Sigmoid colon (tissue), 7 donors: ENCODE data around the gene UTP11. TPM values are rescaled to one million over a fixed set of nuclear protein-coding genes. Genes with fewer than 3 reads are reported as not detected.
"Not testable (repeated sequence)": the region's sequence is repeated elsewhere in the genome, so short reads cannot be mapped to it uniquely, and the experiment has no call there.

Experiments used
- DNase-seq: peaks from one replicate; pipeline ENCODE4 v3.0.0-alpha.2; 2019
- H3K27ac ChIP-seq, 4 donors: fragments of 200-600 bp; sonication (generic); one replicate each; pipeline ENCODE4 v1.5.1; 2016 to 2019; ENCODE audit warnings: mild to moderate bottlenecking in 1 of 4
- H3K27me3 ChIP-seq, 3 donors: fragments of 200-600 bp; sonication (generic); one replicate each; pipeline ENCODE4 v1.5.1; 2019; ENCODE audit warnings: mild to moderate bottlenecking in 1 of 3
- H3K36me3 ChIP-seq, 4 donors: fragments of 200-600 bp; sonication (generic); one replicate each; pipeline ENCODE4 v1.5.1; 2016 to 2019
- H3K4me1 ChIP-seq, 4 donors: fragments of 200-600 bp; sonication (generic); one replicate each; pipeline ENCODE4 v1.5.1; 2017 to 2019
- H3K4me3 ChIP-seq, 4 donors: fragments of 200-600 bp; sonication (generic); one replicate each; pipeline ENCODE4 v1.5.1; 2017 to 2019; ENCODE audit warnings: mild to moderate bottlenecking in 2 of 4, moderate library complexity in 1 of 4
- H3K9me3 ChIP-seq, 4 donors: fragments of 200-600 bp in 3 of 4; sonication (generic) in 3 of 4; one replicate each; pipeline versions ENCODE4 v1.5.1 to v1.6.1; 2013 to 2019
- CTCF ChIP-seq, 4 experiments: fragments of 450-650 bp in 3 of 4; fragments of 200-600 bp in 1 of 4; IDR thresholded peaks; one replicate each; pipeline ENCODE4 v1.5.1; 2016 to 2019; ENCODE audit warnings: antibody characterized with exemption in 4 of 4, mild to moderate bottlenecking in 3 of 4, moderate library complexity in 2 of 4
- EP300 ChIP-seq, 4 donors: sonication (generic); formaldehyde crosslinking; IDR thresholded peaks; one replicate each; pipeline ENCODE4 v1.6.1; 2017; ENCODE audit warnings: antibody characterized with exemption in 4 of 4
- POLR2A ChIP-seq, 2 donors: fragments of 450-650 bp; IDR thresholded peaks; one replicate each; pipeline ENCODE4 v1.6.1; 2016; ENCODE audit warnings: antibody characterized with exemption in 2 of 2, mild to moderate bottlenecking in 2 of 2, moderate library complexity in 2 of 2
- POLR2AphosphoS5 ChIP-seq, 4 donors: sonication (generic); formaldehyde crosslinking; IDR thresholded peaks; one replicate each; pipeline ENCODE4 v1.6.1; 2017; ENCODE audit warnings: antibody characterized with exemption in 4 of 4
- WGBS, 2 donors: extraction: QIAGEN DNeasy Blood & Tissue Kit; methylation state at CpG; one replicate each; pipeline ENCODE4 v1.1.7; 2013; 5-methylcytosine and 5-hydroxymethylcytosine counted together
- intact Hi-C: fragments of 100-400 bp; cut with DNase I; formaldehyde crosslinking; loops from one replicate; pipeline ENCODE4 v1.15.1; 2023
- polyA plus RNA-seq, 3 donors: library from polyadenylated mRNA; stranded (reverse); fragments of 200-250 nt; gene quantifications; one replicate each; pipeline ENCODE4 v1.2.3, GENCODE V29; 2013
- total RNA-seq, 4 donors: library from RNA; depleted of rRNA; stranded (reverse); fragments of >200 nt; gene quantifications; one replicate each; pipeline ENCODE4 v1.1.0, GENCODE V29; 2016
- donor health status: healthy with polysubstance abuse.
- donor health status: Bipolar disorder and iron deficiency.
- donor health status: healthy.

UTP11 gene
- 10 to 100 TPM; 54.8 to 76.5 (median 66.9) TPM for total RNA-seq
- 10 to 100 TPM; 14.4 to 28.5 (median 15.0) TPM for polyA plus RNA-seq

- peaks cover 0 to 48% (median 44%) of the 10 kb centered on the region in 4 donors for H3K4me1 ChIP-seq
- DNase-seq = peak; percentile 98
- TF ChIP-seq POLR2AphosphoS5 (IDR thresholded peaks at IDR 0.05) = peak; percentile 83 to 96 (median 86)
- peak; percentile 33 to 70 for TF ChIP-seq POLR2A (IDR thresholded peaks at IDR 0.05)
- TF ChIP-seq EP300 (IDR thresholded peaks at IDR 0.05) = peak in 1 of 4 donors; percentile 82
- TF ChIP-seq CTCF (IDR thresholded peaks at IDR 0.05) = no peak
- WGBS, 2 donors = 1 to 2% methylated on average over 49 of the region's 49 CpGs
- no peaks in the 10 kb centered on the region for H3K9me3 ChIP-seq
- H3K4me3 ChIP-seq = peak within 1 kb of the TSS; percentile 75 to 92 (median 84)
- peaks cover under 1 to 11% (median 5%) of the 10 kb centered on the region in 4 donors for H3K36me3 ChIP-seq
- intact Hi-C loops = no loop called here
- H3K27ac ChIP-seq = peak within 1 kb of the TSS; percentile 95 to 98 (median 96)
- H3K27me3 ChIP-seq = no peaks in the 10 kb centered on the region
Observed at GRCh38 chr1:38012363-38013226, at the start of gene UTP11. TSS of gene UTP11 (plus strand) at chr1:38012734. CDS start at chr1:38012803, 69 bp downstream.

- H3K27me3 ChIP-seq, H3K4me3 ChIP-seq, H3K9me3 ChIP-seq, H3K4me1 ChIP-seq, H3K27ac ChIP-seq, intact Hi-C loops, DNase-seq: not testable (repeated sequence)
- 87 to 94% methylated on average over 12 of the region's 12 CpGs for WGBS, 2 donors
- peaks cover 17 to 99% (median 37%) of the 10 kb centered on the region in 4 donors for H3K36me3 ChIP-seq
Observed at GRCh38 chr1:37964106-37964505, 48.4 kb upstream of the UTP11 start.

- DNase-seq = no peak
- intact Hi-C loops = no loop called here
- H3K4me3 ChIP-seq = no peak overlapping the region
- H3K27ac ChIP-seq = no peak overlapping the region
- no peaks in the 10 kb centered on the region for H3K9me3 ChIP-seq
- H3K4me1 ChIP-seq = peaks cover 0 to 6% (median 0%) of the 10 kb centered on the region in 4 donors
- TF ChIP-seq EP300 (IDR thresholded peaks at IDR 0.05) (no peak), POLR2A (IDR thresholded peaks at IDR 0.05) (no peak), CTCF (IDR thresholded peaks at IDR 0.05) (no peak), POLR2AphosphoS5 (IDR thresholded peaks at IDR 0.05) (no peak)
- peaks cover 14 to 98% (median 34%) of the 10 kb centered on the region in 4 donors for H3K36me3 ChIP-seq
- WGBS, 2 donors = 93 to 96% methylated on average over 4 of the region's 4 CpGs
- no peaks in the 10 kb centered on the region for H3K27me3 ChIP-seq
Observed at GRCh38 chr1:37965301-37965700, 47.2 kb upstream of the UTP11 start.

GRCh38 chr1:37973684-37974083 lies 38.9 kb upstream of the UTP11 start:
- H3K4me3 ChIP-seq, DNase-seq, H3K9me3 ChIP-seq, H3K4me1 ChIP-seq, H3K27ac ChIP-seq, intact Hi-C loops, H3K27me3 ChIP-seq: not testable (repeated sequence)
- peaks cover 7 to 81% (median 48%) of the 10 kb centered on the region in 4 donors for H3K36me3 ChIP-seq
- 83 to 91% methylated on average over 5 of the region's 5 CpGs for WGBS, 2 donors

- intact Hi-C loops = no loop called here
- no peaks in the 10 kb centered on the region for H3K27me3 ChIP-seq
- TF ChIP-seq POLR2A (IDR thresholded peaks at IDR 0.05) = no peak
- TF ChIP-seq CTCF (IDR thresholded peaks at IDR 0.05) = no peak
- no peak for DNase-seq
- no peak overlapping the region for H3K27ac ChIP-seq
- no peaks in the 10 kb centered on the region for H3K9me3 ChIP-seq
- peaks cover 4 to 81% (median 49%) of the 10 kb centered on the region in 4 donors for H3K36me3 ChIP-seq
- H3K4me3 ChIP-seq = no peak overlapping the region
- H3K4me1 ChIP-seq = no peaks in the 10 kb centered on the region
- WGBS, 2 donors = 85 to 95% methylated on average over 5 of the region's 5 CpGs
Observed at GRCh38 chr1:37974567-37974966, 38.0 kb upstream of the UTP11 start.
